Fibroblast of the conjunctiva (primary cell): ENCODE data around the gene CNTNAP2.
"Not testable (repeated sequence)": the region's sequence is repeated elsewhere in the genome, so short reads cannot be mapped to it uniquely, and the experiment has no call there.

Experiments
- DNase-seq: peaks from one replicate; pipeline ENCODE4 v3.0.0-alpha.2; 2010; ENCODE audit warnings: low read depth

The CNTNAP2 gene

DNA sequence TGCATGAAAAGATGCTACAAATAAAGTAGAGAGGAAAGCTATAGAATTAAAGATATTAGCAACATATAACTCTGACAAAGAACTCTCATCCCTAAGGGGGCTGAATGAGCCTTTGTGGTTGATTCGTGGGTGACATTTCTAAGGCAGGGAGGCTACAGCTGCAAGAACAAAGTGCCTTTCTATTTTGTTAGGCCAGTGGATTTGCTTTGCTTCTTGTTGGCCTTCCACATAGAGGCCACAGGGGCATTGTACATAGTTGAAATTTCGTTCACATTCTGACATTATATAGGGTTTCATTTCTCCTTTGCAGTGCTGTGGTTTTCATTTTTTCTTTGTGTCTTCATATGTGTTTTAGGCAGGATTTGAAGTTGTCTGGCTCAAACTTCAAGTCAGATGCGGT is 1654.7 kb downstream of the CNTNAP2 start:
- DNase-seq = no peak

DNA sequence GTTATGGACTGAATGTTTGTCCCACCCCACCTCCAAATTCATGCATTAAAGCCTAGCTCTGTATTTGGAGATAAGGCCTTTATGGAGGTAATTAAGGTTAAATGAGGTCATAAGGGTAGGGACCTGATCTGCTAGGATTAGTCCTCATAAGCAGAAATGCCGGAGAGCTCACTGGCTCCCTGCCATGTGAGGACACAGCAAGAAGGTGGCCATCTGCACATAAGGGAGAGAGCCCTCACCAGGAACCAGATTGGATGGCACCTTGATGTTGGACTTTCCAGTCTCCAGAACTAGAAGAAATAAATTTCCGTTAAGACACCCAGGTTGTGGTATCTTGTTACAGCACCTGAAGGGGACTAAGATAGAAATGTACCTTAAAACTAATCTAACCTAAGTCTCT is 1657.9 kb downstream of the CNTNAP2 start:
- no peak for DNase-seq

DNA sequence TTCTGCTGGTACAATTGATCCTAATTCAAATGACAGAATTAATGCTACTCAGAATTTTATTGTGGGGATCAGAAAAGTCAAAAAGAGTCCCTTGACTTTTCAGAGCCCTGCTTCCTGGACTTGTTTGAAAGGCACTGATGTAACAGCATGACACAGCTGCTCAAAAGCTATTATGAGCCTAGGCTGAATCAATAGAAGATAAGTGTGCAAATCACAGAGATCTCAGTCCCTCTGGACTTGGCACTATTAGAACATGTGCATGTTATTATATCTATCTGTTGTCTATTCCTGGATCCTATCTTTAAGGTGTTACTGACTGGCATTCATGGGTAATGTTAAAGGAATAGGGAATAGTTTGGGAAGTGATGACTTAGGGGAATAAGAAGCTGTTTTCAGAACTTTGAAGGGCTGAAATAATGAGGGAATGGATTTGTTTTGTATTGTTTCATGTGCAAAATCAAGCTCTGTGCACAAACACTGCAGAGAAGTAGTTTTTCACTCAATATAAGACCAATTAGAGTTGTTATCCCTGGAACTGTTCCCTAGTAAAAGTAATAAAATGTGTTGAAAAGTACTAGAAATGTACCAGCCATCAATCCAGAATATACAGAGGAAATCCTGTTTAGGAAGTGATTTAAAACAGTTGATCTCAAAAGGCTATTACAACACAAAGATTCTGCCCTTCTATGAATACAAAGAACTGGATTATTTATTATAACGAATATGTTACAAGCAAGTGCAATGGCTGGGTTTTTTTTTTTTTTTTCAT is 1659.1 kb downstream of the CNTNAP2 start:
- no peak for DNase-seq

DNA sequence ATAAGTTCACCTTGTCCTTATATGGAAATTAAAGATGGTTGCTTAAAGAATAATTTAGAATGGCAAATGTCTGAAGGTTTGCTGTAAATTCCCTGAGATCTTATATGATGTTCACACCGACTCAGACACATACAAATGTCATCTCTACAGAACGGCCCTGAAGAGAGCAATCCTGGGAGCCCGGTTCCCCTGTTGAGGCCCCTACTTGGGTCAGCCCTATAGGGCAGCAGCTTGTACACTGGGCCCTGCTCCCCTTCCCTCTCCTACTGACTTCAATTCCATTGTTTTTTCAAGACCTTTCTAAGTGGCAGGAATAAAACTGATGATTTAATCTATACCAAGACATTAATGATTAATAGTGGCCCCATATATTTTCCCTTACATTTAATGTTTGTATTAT is 1660.7 kb downstream of the CNTNAP2 start:
- no peak for DNase-seq

DNA sequence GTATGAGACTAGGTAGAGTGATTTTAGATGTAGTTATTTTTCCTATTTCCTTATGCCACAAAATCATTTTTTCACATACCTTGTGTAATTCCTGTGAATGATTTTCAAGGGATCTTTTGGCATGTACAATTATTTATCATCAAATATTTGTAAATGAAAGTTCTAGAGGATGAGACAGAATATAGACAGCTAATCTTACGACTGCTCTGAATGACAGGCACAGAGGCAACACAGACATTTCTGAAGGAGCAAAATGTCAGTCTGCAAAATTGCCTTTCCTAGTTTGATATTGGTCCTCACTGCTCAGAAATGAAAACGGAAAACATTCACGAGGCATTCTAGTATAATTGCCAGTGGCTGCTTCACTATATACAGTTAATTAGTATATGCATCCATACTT is 1663.3 kb downstream of the CNTNAP2 start:
- DNase-seq = no peak

DNA sequence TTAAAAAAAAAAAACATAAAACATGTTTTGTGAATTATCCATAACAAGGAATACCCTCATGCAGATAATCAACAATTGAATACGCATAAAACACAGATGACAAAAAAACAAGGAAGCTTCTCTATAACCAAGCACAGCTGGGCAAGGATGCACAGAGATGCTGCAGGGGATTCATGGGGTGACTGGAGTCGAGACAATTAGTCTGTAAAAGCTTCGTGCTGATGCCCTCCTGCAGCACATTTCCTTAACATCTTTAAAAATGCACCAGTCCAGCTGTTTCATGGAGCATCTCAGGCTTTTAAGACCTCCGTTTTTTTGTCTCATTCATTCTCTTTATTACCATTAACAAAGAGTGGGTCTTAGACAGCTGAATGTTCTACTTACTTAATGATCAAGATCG is 1680.0 kb downstream of the CNTNAP2 start:
- no peak for DNase-seq

DNA sequence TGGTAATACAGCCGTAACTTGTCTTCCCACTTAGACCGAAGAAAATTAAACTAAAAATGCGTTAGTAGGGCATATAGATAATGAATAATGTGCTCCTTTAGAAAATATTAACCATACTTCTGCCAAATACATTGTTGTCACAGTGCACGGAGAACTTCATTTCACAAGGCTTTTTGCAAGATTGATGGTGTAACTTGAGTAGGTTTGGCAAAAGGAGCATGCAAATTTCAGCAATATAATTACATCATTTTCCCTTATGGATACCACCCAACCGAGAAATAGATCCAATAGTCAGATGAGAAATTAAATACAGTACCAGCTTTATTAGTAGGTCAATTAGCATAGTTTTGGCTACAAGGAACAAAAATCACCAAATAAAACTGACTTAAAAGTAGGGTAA is 1681.4 kb downstream of the CNTNAP2 start:
- no peak for DNase-seq

DNA sequence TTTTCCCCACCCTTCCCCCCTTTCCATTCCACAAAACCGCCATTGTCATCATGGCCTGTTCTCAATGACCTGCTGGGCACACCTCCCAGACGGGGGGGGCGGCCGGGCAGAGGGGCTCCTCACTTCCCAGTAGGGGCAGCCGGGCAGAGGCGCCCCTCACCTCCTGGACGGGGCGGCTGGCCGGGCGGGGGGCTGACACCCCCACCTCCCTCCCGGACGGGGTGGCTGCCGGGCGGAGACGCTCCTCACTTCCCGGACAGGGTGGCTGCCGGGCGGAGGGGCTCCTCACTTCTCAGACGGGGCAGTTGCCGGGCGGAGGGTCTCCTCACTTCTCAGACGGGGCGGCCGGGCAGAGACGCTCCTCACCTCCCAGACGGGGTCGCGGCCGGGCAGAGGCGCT is 1685.2 kb downstream of the CNTNAP2 start:
- DNase-seq = not testable (repeated sequence)

DNA sequence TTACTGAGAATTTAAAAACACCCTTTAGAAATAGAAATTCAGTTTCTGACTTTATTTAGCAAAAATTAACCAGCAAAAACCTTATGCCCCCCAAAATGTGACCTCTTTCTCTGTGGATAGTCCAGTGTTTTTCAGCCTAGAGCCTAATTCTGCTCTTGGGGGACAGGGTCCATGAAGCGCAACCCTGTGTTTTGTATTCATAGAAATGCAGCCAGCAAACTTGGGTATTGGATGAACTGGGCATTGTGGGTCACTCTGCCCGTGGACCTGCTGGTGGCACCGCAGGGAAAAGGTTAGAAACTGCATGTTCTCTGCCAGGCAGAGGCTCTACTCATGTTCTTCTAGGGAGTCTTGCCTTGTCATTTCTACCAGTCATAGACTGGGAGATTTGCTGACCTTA is 1686.5 kb downstream of the CNTNAP2 start:
- DNase-seq = no peak

DNA sequence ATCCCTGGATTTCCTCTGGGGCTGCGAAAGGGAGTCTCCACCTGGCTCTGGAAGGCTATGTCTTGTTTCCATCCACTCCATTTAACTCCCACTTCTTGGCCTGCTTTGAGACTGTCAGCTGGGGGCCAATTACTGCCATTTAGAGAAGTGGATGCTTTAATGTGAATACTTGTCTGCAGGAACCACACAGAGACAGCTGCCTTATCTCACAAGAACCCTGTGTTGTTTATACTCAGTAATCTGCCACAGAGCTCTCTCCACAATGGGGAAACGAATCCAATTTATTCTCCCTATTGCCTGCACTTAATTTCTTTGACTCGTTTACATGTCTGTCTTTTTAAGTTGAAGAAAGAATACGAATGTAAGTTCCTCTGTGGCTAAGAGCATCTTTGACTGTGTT is 1687.0 kb downstream of the CNTNAP2 start:
- DNase-seq = no peak

DNA sequence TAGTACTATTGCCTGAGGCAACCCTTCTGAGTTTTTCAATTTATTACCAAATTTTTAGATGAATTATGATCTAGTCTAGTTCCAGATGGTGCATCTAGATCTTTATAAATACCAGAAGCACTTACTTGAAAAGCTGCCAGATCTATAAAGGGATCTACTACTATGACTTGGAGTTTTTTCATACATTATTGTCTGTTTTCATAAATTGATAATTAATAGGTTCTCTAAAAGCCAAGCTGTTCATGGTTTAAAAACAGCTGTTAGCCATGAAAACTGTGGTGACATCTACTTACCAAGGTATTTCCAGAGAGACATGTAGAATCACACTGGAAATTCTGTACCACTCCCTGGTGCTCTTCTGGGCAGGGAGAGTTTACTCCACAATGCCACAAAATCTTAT is 1687.4 kb downstream of the CNTNAP2 start:
- DNase-seq = no peak

DNA sequence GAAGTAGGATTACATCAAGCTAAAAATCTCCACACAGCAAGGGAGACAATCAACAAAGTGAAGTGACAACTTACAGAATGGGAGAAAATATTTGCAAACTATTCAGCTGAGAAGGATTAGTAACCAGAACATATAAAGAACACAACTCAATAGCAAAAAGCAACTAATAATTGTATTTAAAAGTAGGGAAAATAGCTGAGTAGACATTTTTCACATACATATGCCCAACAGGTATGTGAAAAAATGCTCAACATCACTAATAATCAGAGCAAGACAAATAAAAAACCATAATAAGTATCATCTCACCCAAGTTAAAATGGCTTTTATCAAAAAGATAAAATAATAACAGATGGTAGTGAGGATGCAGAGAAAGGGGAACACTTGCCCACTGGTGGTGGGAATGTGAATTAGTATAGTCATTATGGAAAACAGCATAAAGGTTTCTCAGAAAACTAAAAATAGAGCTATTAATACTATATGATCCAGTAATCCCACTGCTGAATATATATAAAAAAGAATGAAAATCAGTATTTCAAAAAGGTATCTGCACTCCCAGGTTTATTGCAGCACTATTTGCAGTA is 1689.5 kb downstream of the CNTNAP2 start:
- no peak for DNase-seq

DNA sequence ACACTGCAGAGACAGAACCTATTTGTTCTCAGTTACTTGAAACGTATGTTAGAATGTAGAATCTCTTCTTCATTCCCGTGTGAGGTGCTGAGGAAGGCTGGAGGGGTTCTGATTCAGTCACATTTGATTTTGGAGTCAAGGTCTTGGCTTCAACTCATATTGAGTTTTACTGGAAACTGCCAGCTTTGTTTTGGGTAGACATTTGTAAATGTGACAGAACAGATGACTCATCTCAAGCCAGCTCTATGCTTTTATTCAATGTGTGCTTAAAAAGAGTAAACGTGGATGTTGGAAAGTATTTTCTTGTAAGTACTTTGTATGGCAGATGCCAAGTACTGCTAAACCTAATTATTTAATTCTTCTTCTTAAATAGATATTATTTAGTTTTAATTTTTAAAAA is 1693.2 kb downstream of the CNTNAP2 start:
- DNase-seq = no peak

DNA sequence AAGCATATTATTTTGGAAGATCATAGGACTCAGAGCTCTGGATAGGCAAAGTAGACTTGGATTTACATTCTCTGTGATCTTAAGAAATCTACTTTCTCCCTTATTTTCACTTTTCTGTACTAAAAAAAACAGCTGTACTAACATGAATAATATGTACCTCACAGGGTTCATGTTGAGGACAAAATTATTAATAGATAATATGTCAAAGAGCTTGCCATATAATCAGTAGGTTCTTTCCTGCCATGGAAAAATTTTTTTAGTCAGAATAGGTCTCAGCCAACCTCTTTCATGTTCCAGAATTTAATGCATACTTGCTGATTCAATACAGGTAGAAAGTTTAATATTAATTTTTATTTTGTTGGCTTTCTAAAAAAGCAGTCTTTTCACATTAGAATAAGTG is 1693.7 kb downstream of the CNTNAP2 start:
- DNase-seq = no peak

DNA sequence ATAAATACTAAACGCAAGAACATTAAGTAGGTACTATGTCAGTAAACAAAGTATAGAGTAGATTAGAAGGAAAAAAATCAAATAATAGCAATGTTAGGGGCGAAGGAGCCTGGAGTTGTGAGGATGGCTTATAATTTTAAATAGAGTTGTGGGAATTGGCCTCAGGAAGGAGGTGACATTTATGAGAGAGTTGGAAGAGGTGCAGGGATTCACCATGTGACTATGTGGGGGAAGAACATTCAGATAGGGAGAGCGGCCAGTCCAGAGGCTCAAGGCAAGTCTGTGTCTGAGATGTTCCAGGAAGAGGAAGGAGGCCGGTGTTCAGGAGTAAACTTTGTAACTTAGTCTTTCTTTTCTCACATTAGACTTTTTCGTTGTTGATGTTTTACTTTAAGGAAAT is 1695.3 kb downstream of the CNTNAP2 start:
- DNase-seq = no peak

DNA sequence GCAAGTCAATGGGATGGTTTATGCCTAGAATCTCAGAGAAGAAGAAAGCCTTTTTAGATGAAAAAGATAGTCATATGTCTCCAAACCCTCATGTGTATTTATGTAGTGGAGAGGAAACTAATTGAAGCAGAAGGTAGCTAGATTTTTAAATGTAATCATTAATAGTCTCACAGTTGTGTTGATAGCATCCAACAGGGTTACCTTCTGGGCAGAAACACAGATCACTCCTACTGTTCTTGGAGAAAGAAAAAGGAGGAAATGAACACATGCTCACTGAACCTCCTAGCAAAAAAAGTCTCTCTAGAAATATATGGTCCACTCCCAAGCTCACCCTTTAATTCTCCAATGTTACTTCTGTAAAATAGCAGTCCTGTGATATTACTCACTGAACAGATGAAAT is 1696.7 kb downstream of the CNTNAP2 start:
- no peak for DNase-seq

DNA sequence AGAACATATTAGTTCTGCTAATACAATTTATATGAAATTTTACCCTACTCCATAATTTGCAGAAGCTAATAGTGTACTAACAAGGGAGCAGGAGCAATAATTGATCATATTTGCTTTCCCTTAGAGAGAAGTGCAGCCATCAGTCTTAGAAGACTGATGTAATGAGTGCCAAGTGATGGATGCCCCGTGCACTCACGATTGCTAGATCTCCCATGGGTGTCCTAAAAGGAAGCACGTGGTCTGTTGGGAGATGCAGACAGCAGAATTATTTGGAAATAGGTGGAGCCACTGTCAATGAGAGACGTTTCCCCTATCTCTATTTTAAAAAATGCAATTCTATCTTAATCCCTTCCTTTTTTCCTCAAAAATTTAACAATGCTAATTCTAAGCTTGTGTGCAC is 1701.7 kb downstream of the CNTNAP2 start:
- DNase-seq = no peak

DNA sequence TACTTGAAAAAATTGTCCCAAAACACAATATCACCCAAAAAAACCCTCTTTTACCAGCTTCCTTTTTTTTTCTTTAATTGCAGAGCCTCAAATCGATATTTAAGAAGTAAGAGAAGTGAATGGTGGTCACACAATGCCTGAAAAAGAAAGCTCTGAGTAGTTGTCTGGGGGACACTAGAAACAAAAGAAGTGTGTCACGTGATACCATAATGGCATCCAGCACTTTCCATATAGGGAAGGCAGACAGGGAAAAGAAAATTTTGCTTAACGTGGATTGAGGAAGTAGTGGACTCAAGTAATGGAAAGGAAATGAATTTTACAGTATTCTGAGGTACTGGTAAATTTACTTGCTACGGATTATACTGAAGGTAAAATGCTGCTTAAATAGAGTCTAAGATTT is 1708.1 kb downstream of the CNTNAP2 start:
- DNase-seq = no peak

DNA sequence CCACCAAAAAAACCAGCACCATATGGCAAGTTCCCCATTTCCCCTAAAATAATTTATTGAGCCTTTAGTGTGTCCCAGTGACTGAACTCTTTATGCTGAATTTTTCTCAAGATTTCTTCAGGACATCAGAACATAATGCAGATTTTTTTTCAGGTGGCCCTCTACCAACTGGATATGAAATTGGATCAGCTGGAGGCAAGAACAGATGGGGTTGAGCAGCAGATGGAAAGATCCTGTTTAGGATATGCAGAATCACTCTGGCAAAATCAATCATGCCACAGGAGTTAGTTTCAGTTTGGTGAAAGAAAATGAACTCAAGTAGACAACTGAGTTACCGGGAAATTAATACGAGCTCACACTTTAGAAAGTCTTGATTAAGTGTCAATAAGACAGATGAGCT is 1712.4 kb downstream of the CNTNAP2 start:
- no peak for DNase-seq

DNA sequence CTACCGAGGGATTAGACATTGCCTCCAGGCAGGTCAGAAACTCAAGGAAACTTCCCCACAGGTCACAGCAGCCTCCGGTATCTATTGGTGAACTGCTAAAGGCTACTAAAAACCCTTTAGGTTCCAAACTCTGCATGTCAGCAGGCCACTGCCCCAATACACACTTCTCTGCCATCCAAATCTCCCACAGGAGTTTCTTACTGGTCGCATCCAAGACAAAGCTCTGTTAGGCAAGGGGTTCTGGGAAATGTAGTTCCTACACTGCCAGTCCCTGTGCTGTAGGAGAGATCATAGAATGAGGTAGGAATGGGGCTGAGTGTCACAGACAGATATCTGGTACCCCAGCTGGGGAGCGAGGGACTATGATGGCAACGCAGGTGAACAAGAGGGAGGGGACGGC is 1717.0 kb downstream of the CNTNAP2 start:
- no peak for DNase-seq

DNA sequence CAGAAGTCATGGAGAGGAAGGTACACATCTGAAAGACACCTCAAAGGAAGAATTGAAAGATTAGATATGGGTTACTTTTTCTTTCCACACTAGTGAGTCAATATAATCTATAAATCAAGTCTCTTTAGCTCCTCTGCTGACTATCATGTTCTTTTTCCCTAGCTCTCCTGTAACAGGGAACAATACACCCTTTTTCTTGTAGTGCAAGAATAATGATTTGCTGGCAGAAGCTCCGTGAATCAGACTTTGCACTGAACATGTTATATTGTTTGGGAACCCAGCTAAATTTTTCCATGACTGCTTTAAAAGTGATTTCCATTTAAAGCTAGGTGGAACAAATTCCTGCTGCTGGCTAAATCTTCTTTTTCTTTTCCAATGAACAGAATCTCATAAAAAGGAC is 1717.4 kb downstream of the CNTNAP2 start:
- DNase-seq = no peak

DNA sequence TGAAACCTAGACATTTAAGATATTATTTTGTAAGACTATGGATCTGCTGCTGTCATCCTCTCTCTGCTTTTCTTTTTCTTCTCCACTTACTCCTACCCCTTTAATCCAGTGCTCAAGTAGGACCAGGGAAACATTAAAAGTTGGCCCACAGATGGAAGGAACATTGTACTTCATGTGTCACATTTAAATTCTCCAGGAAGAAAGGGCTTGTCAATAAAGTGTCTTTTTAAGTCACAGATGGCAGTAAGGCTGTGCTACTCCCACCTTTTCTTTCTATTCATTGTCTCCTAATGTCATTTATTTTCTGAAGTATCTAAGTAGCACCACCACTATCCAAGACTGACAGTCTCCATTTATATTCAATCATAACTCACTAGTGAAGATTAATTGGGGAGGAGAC is 1736.2 kb downstream of the CNTNAP2 start:
- no peak for DNase-seq

DNA sequence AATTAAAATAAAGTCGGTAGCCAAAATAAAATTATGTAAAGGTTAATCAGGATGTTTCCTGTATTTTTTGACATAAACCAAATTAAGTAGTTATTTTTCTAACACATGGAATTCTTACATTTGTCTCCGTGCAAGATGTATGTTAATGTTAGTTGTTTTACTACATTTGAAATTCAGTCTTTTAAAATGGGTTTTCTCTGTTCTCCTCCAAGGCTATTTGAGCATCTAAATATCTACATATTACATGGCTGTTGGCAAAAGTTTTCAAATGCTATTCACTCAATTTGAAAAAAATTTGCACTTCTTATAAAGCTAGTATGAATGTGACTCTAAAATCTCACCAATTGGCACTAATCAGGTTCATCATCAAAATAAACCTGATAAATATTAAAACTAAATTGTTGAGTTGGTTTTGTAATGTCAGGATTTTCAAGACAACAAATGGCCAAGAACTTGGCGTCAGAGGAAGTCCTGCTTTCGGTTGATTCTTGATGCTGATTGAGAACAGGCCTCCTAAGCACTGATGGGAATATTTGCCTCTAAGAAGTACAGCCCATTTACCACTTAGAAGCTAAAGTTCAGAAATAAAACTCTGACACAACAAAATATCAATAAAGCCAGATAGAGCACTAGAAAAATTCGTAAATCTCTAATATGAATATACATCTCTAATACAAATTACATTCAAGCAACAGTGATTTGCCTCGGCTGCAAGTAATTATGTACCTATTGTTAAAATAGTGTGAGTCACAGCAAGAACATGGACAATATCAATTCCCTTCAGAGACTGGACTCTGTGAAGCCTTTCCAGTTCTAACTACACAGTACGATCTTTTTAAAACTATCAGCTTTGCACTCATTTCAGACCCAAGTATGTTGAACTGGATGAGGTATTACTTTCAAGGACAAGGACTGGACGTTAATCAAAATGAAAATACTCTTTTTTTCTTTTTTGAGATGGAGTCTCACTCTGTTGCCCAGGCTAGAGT is 1740.8 kb downstream of the CNTNAP2 start:
- DNase-seq = no peak
